IMR-90 (cell line): ENCODE results near the gene S1PR5. TPM values are rescaled to one million over a fixed set of nuclear protein-coding genes. Genes with fewer than 3 reads are reported as not detected.

Experiments used
- ATAC-seq: fragments of 200-7000 bp; cut with Tn5 transposase; 2 replicates; pipeline ENCODE4 v1.9.1; 2020; ENCODE audit warnings: low read depth, mild to moderate bottlenecking, moderate library complexity
- BruUV-seq: library from RNA; stranded (reverse); fragments of 400-500 nt; replicated peaks from 2 replicates; lab custom pipeline; 2021; lab: Mats Ljungman, UMichigan
- CTCF ChIA-PET: fragments of 300-600 bp; formaldehyde crosslinking; extraction: SDS; loops from one replicate; lab custom pipeline; 2021; ENCODE audit warnings: antibody characterized with exemption; lab: Yijun Ruan, JAX
- POLR2A ChIA-PET: fragments of 300-600 bp; sonication (Branson Sonifier 250); formaldehyde crosslinking; loops from one replicate; lab custom pipeline; 2022; ENCODE audit warnings: antibody characterized with exemption; ENCODE audit not compliant: unreplicated experiment; lab: Charles Lee
- DNase-seq: peaks from one replicate; pipeline ENCODE4 v3.0.0; 2013
- H2AFZ ChIP-seq: replicated peaks from 2 replicates; pipeline ENCODE3; 2013; ENCODE audit warnings: low read length, mild to moderate bottlenecking; ENCODE audit not compliant: poor library complexity
- H2AK5ac ChIP-seq: 2 replicates; pipeline ENCODE4 v1.6.1; 2013; ENCODE audit warnings: low read depth, low read length, inconsistent platforms
- H2AK9ac ChIP-seq: replicated peaks from 2 replicates; pipeline ENCODE3; 2013; ENCODE audit warnings: mild to moderate bottlenecking, low read depth, low read length, moderate library complexity; ENCODE audit not compliant: poor library complexity
- H2BK120ac ChIP-seq: 2 replicates; pipeline ENCODE4 v1.6.1; 2013; ENCODE audit warnings: low read depth, low read length, inconsistent platforms
- H2BK15ac ChIP-seq: 3 replicates; pipeline ENCODE4 v1.6.1; 2013; ENCODE audit warnings: low read depth, low read length, inconsistent platforms
- H2BK20ac ChIP-seq: 2 replicates; pipeline ENCODE4 v1.6.1; 2013; ENCODE audit warnings: low read depth, mild to moderate bottlenecking, inconsistent platforms, low read length, moderate library complexity
- H2BK5ac ChIP-seq: 2 replicates; pipeline ENCODE4 v1.6.1; 2013; ENCODE audit warnings: mild to moderate bottlenecking, low read depth, low read length, inconsistent platforms; ENCODE audit not compliant: poor library complexity, severe bottlenecking
- H3K14ac ChIP-seq: replicated peaks from 2 replicates; pipeline ENCODE4 v1.6.1; 2013; ENCODE audit warnings: low read depth, low read length, inconsistent platforms
- H3K18ac ChIP-seq: 2 replicates; pipeline ENCODE4 v1.6.1; 2013; ENCODE audit warnings: low read depth, low read length, control low read depth
- H3K23ac ChIP-seq: 2 replicates; pipeline ENCODE4 v1.6.1; 2013; ENCODE audit warnings: low read depth, low read length, inconsistent platforms
- H3K27ac ChIP-seq: 2 replicates; pipeline ENCODE4 v1.5.1; 2013; ENCODE audit warnings: mild to moderate bottlenecking, control low read depth, low read length; ENCODE audit not compliant: insufficient read depth
- H3K27me3 ChIP-seq: 2 replicates; pipeline ENCODE4 v1.6.1; 2013; ENCODE audit warnings: low read length; ENCODE audit not compliant: control insufficient read depth, insufficient read depth
- H3K36me3 ChIP-seq: 2 replicates; pipeline ENCODE4 v1.6.1; 2013; ENCODE audit warnings: low read length, mixed read lengths; ENCODE audit not compliant: control insufficient read depth, insufficient read depth
- H3K4ac ChIP-seq: 2 replicates; pipeline ENCODE4 v1.6.1; 2013; ENCODE audit warnings: low read depth, low read length, inconsistent platforms
- H3K4me1 ChIP-seq: 2 replicates; pipeline ENCODE4 v1.6.1; 2013; ENCODE audit warnings: low read length, mixed read lengths; ENCODE audit not compliant: control insufficient read depth, insufficient read depth
- H3K4me2 ChIP-seq: 2 replicates; pipeline ENCODE4 v1.6.1; 2013; ENCODE audit warnings: low read depth, mild to moderate bottlenecking, control low read depth, low read length, moderate library complexity
- H3K4me3 ChIP-seq: 2 replicates; pipeline ENCODE4 v1.5.1; 2013; ENCODE audit warnings: low read depth, mild to moderate bottlenecking, control low read depth, low read length, moderate library complexity; ENCODE audit not compliant: insufficient read depth
- H3K56ac ChIP-seq: 2 replicates; pipeline ENCODE4 v1.6.1; 2013; ENCODE audit warnings: low read length, inconsistent platforms; ENCODE audit not compliant: insufficient read depth; ENCODE audit errors: extremely low read depth
- H3K79me1 ChIP-seq, 2 experiments: 2 replicates each; pipeline ENCODE4 v1.6.1; 2013; ENCODE audit warnings: low read length in 2 of 2, inconsistent platforms in 1 of 2, low read depth in 1 of 2
- H3K9ac ChIP-seq: 2 replicates; pipeline ENCODE4 v1.6.1; 2013; ENCODE audit warnings: low read depth, low read length, control low read depth
- H3K9me1 ChIP-seq: 2 replicates; pipeline ENCODE4 v1.6.1; 2013; ENCODE audit warnings: low read length, inconsistent platforms; ENCODE audit not compliant: insufficient read depth
- H3K9me3 ChIP-seq: 2 replicates; pipeline ENCODE4 v1.6.1; 2013; ENCODE audit warnings: low read length; ENCODE audit not compliant: control insufficient read depth, insufficient read depth
- H4K20me1 ChIP-seq: 2 replicates; pipeline ENCODE4 v1.6.1; 2013; ENCODE audit warnings: low read length, inconsistent platforms; ENCODE audit not compliant: insufficient read depth
- H4K5ac ChIP-seq: 2 replicates; pipeline ENCODE4 v1.6.1; 2013; ENCODE audit warnings: mild to moderate bottlenecking, low read depth, low read length, control low read depth
- H4K8ac ChIP-seq, 2 experiments: 2 replicates each; pipeline ENCODE4 v1.6.1; 2013; ENCODE audit warnings: low read depth in 2 of 2, low read length in 2 of 2, control low read depth in 1 of 2, inconsistent platforms in 1 of 2
- H4K91ac ChIP-seq: 2 replicates; pipeline ENCODE4 v1.6.1; 2013; ENCODE audit warnings: low read depth, low read length, inconsistent platforms; ENCODE audit not compliant: insufficient read depth
- BHLHE40 ChIP-seq: fragments of 150-350 bp; IDR thresholded peaks from 2 replicates; pipeline ENCODE4 v1.6.1; 2016; ENCODE audit warnings: mild to moderate bottlenecking, low read depth, low read length
- CEBPB ChIP-seq: IDR thresholded peaks from 2 replicates; pipeline ENCODE4 v1.6.1; 2012; ENCODE audit warnings: low read depth, low read length, improper control_type of control experiment
- CHD1 ChIP-seq: IDR thresholded peaks from 2 replicates; pipeline ENCODE4 v1.6.1; 2012; ENCODE audit warnings: low read depth, low read length, improper control_type of control experiment
- FOS ChIP-seq: fragments of 150-350 bp; IDR thresholded peaks from 2 replicates; pipeline ENCODE4 v1.6.1; 2016; ENCODE audit warnings: low read depth, low read length
- MAFK ChIP-seq: IDR thresholded peaks from 2 replicates; pipeline ENCODE4 v1.6.1; 2012; ENCODE audit warnings: low read depth, low read length, improper control_type of control experiment
- MXI1 ChIP-seq: IDR thresholded peaks from 2 replicates; pipeline ENCODE4 v1.6.1; 2012; ENCODE audit warnings: low read depth, mild to moderate bottlenecking, low read length, moderate library complexity, borderline replicate concordance
- NFE2L2 ChIP-seq: fragments of 150-350 bp; IDR thresholded peaks from 2 replicates; pipeline ENCODE4 v1.6.1; 2016; ENCODE audit warnings: low read depth, mild to moderate bottlenecking, low read length
- POLR2A ChIP-seq: IDR thresholded peaks from 2 replicates; pipeline ENCODE4 v1.6.1; 2012; ENCODE audit warnings: mild to moderate bottlenecking, low read depth, low read length
- WGBS, 2 experiments: methylation state at CpG; one replicate each; pipeline versions ENCODE4 v1.1.5 to v1.1.7; 2013; ENCODE audit warnings: missing lambda C conversion rate in 2 of 2; ENCODE audit not compliant: insufficient read length in 1 of 2; ENCODE audit errors: extremely low coverage in 2 of 2; 5-methylcytosine and 5-hydroxymethylcytosine counted together
- dilution Hi-C: fragments of 300-500 bp; cut with HindIII; formaldehyde crosslinking; loops from one replicate; pipeline ENCODE4 v1.14.3; 2018; ENCODE audit warnings: low sequenced_read_pairs; ENCODE audit not compliant: unreplicated experiment
- in situ Hi-C: fragments of 300-500 bp; cut with MboI; formaldehyde crosslinking; loops from 3 replicates; pipeline ENCODE4 v1.14.3; 2019; ENCODE audit warnings: low sequenced_read_pairs, inconsistent platforms, mixed read lengths
- intact Hi-C: fragments of 100-400 bp; cut with micrococcal nuclease; formaldehyde crosslinking; loops from 2 replicates; pipeline ENCODE4 v1.10.0; 2022
- polyA plus RNA-seq, 3 experiments: library from polyadenylated mRNA; depleted of rRNA; stranded (reverse); fragments of >200 nt; gene quantifications; 2 replicates each; pipeline ENCODE4 v1.2.3, GENCODE V29; 2012; ENCODE audit warnings: low replicate concordance in 1 of 3
- total RNA-seq: library from RNA; depleted of rRNA; stranded (reverse); fragments of >200 nt; gene quantifications from 2 replicates; pipeline ENCODE4 v1.2.3, GENCODE V29; 2012
- TF ChIP-seq, protein P1 (sequence below): fragments of 150-350 bp; IDR thresholded peaks from 2 replicates; pipeline ENCODE4 v1.6.1; 2016; ENCODE audit warnings: low read depth, mild to moderate bottlenecking, low read length, moderate library complexity, borderline replicate concordance
- TF ChIP-seq, protein P2 (sequence below): conservative IDR thresholded peaks from 2 replicates; pipeline ENCODE4 v1.5.1; 2012; ENCODE audit warnings: mild to moderate bottlenecking, low read depth, low read length, improper control_type of control experiment

S1PR5 gene
- total and polyA plus RNA-seq, 2 of the 4 experiments (the other 2 are of a cell fraction) = 0.36 to 0.55 TPM

DNA sequence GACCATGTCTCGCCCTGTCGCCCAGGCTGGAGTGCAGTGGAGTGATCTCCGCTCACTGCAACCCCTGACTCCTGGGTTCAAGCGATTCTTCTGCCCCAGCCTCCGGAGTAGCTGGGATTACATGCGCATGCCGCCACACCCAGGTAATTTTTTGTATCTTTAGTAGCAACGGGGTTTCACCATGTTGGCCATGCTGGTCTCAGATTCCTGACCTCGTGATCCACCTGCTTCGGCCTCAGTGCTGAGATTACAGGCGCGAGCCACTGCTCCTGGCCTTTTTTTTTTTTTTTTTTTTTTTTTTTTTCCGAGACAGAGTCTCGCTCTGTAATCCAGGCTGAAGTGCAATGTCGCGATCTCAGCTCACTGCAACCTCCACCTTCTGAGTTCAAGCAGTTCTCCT, 9.2 kb downstream of the S1PR5 start:
- H3K27ac ChIP-seq = no peak overlapping the region
- intact Hi-C loops (no loop called here), dilution Hi-C loops (no loop called here), in situ Hi-C loops (no loop called here)
- H2BK15ac ChIP-seq = no peak overlapping the region
- no peak overlapping the region for H2BK120ac ChIP-seq
- TF ChIP-seq BHLHE40 = no peak
- TF ChIP-seq POLR2A = no peak
- TF ChIP-seq MXI1 = no peak
- no peak for TF ChIP-seq CEBPB
- TF ChIP-seq, protein P1, sequence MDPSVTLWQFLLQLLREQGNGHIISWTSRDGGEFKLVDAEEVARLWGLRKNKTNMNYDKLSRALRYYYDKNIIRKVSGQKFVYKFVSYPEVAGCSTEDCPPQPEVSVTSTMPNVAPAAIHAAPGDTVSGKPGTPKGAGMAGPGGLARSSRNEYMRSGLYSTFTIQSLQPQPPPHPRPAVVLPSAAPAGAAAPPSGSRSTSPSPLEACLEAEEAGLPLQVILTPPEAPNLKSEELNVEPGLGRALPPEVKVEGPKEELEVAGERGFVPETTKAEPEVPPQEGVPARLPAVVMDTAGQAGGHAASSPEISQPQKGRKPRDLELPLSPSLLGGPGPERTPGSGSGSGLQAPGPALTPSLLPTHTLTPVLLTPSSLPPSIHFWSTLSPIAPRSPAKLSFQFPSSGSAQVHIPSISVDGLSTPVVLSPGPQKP = no peak
- no peak for TF ChIP-seq NFE2L2
- no peak for TF ChIP-seq MAFK
- TF ChIP-seq, protein P2, sequence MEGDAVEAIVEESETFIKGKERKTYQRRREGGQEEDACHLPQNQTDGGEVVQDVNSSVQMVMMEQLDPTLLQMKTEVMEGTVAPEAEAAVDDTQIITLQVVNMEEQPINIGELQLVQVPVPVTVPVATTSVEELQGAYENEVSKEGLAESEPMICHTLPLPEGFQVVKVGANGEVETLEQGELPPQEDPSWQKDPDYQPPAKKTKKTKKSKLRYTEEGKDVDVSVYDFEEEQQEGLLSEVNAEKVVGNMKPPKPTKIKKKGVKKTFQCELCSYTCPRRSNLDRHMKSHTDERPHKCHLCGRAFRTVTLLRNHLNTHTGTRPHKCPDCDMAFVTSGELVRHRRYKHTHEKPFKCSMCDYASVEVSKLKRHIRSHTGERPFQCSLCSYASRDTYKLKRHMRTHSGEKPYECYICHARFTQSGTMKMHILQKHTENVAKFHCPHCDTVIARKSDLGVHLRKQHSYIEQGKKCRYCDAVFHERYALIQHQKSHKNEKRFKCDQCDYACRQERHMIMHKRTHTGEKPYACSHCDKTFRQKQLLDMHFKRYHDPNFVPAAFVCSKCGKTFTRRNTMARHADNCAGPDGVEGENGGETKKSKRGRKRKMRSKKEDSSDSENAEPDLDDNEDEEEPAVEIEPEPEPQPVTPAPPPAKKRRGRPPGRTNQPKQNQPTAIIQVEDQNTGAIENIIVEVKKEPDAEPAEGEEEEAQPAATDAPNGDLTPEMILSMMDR = no peak
- TF ChIP-seq CHD1 = no peak
- TF ChIP-seq FOS = no peak
- no peak overlapping the region for H3K4me2 ChIP-seq
- ATAC-seq = no peak
- WGBS, 2 experiments = 82% methylated on average over 4 of the region's 16 CpGs; no CpG with 5 or more reads in 1 of the 2 experiments
- no peaks in the 10 kb centered on the region; the same call in 1 of the 2 replicates for H3K4me1 ChIP-seq
- H2AK9ac ChIP-seq = no peak overlapping the region
- ChIA-PET POLR2A (no interaction called here), CTCF (no interaction called here)
- H3K79me1 ChIP-seq = no peaks in the 10 kb centered on the region; a peak in 1 of 4 replicates
- no peak overlapping the region for H2BK20ac ChIP-seq
- H3K4ac ChIP-seq = no peak overlapping the region
- no peak overlapping the region for H4K5ac ChIP-seq
- no peak overlapping the region for H3K9ac ChIP-seq
- H3K56ac ChIP-seq = no peak overlapping the region
- H2AFZ ChIP-seq = no peak overlapping the region
- no peak overlapping the region for H4K91ac ChIP-seq
- H3K18ac ChIP-seq = no peak overlapping the region
- H3K36me3 ChIP-seq = no peaks in the 10 kb centered on the region
- H2AK5ac ChIP-seq = no peak overlapping the region
- H3K27me3 ChIP-seq = peaks cover 4% of the 10 kb centered on the region
- H3K9me1 ChIP-seq = 0 out of 2 replicates have a peak, but pooled peaks cover 3% of the 10 kb centered on the region
- no peak overlapping the region for H3K23ac ChIP-seq
- no peak for DNase-seq
- no peak overlapping the region for H2BK5ac ChIP-seq
- no peak overlapping the region for H3K4me3 ChIP-seq
- H4K20me1 ChIP-seq = no peaks in the 10 kb centered on the region
- BruUV-seq = no TSS peak
- H4K8ac ChIP-seq = no peak overlapping the region
- no peaks in the 10 kb centered on the region for H3K9me3 ChIP-seq
- no peak overlapping the region for H3K14ac ChIP-seq
